ENCODE results near the gene BEGAIN. TPM values are rescaled to one million over a fixed set of nuclear protein-coding genes. Genes with fewer than 3 reads are reported as not detected.

BEGAIN gene
- total and polyA plus RNA-seq, 8 donors: 0.31 to 1.1 (median 0.83) TPM; not detected in 4

GRCh38 chr14:100606687-100607610 lies 19.7 kb upstream of the BEGAIN start:
- TF ChIP-seq POLR2A (IDR thresholded peaks at IDR 0.05): no peak
- TF ChIP-seq POLR2AphosphoS5 (IDR thresholded peaks at IDR 0.05): no peak
- TF ChIP-seq EP300 (IDR thresholded peaks at IDR 0.05): no peak
- no peak for TF ChIP-seq CTCF (IDR thresholded peaks at IDR 0.05)
- peaks cover 0 to 6% (median 5%) of the 10 kb centered on the region in 4 donors for H3K9me3 ChIP-seq
- no peak for DNase-seq
- peaks cover 0 to 52% (median 7%) of the 10 kb centered on the region in 3 donors for H3K27me3 ChIP-seq
- no peak overlapping the region for H3K4me3 ChIP-seq
- intact Hi-C loops (cut with DNase I; ENCODE audit: low total_unique reads): no loop called here
- no peaks in the 10 kb centered on the region for H3K4me1 ChIP-seq
- no peaks in the 10 kb centered on the region for H3K36me3 ChIP-seq
- WGBS, 5 donors: 81 to 89% (median 87%) methylated on average over 11 to 15 of the region's 15 CpGs
- H3K27ac ChIP-seq: no peak overlapping the region

- no peak for DNase-seq
Observed at GRCh38 chr14:100605706-100606686, 18.8 kb upstream of the BEGAIN start.

DNA sequence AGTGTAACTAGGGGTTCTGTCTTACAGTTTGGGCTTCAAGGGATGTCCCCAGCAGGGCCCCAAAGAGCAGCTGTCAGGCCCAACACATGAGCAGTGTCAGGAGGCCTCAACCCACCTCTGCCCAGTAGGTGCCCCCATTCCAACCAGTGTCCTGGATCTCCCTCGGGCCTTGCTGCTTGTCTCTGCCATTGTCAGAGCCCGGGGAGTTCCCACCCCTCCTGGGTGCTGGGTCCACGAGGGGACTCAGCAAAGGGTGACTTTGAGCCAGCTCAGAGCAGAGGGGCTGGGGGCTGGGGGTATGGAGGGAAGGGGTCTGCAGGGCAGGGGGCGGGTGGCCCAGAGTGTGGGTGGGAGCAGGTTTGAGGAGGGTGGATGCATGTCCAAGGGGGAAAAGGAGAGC lies 18.0 kb upstream of the BEGAIN start:
- intact Hi-C loops (cut with DNase I; ENCODE audit: low total_unique reads): no loop called here
- no peak for DNase-seq
- WGBS, 5 donors: 59 to 78% (median 70%) methylated on average over 3 to 4 of the region's 4 CpGs

More at GRCh38 chr14:100605706-100606686, 18.8 kb upstream of the BEGAIN start:
- intact Hi-C loops (cut with DNase I; ENCODE audit: low total_unique reads): no loop called here
- Histone ChIP-seq H3K27me3 (peaks cover 0 to 47% (median 7%) of the 10 kb centered on the region in 3 donors), H3K27ac (no peak overlapping the region), H3K9me3 (peaks cover 0 to 14% (median 9%) of the 10 kb centered on the region in 4 donors), H3K4me1 (no peaks in the 10 kb centered on the region), H3K36me3 (no peaks in the 10 kb centered on the region), H3K4me3 (no peak overlapping the region)
- TF ChIP-seq EP300 (IDR thresholded peaks at IDR 0.05) (no peak), CTCF (IDR thresholded peaks at IDR 0.05) (no peak), POLR2A (IDR thresholded peaks at IDR 0.05) (no peak), POLR2AphosphoS5 (IDR thresholded peaks at IDR 0.05) (no peak)
- WGBS, 5 donors: 72 to 85% (median 77%) methylated on average over 28 to 29 of the region's 29 CpGs

More for the DNA sequence above, 18.0 kb upstream of the BEGAIN start:
- no peak overlapping the region for H3K27ac ChIP-seq
- no peaks in the 10 kb centered on the region for H3K4me1 ChIP-seq
- no peaks in the 10 kb centered on the region for H3K36me3 ChIP-seq
- H3K9me3 ChIP-seq: peaks cover 0 to 14% (median 10%) of the 10 kb centered on the region in 4 donors
- TF ChIP-seq POLR2A (IDR thresholded peaks at IDR 0.05) (no peak), EP300 (IDR thresholded peaks at IDR 0.05) (no peak), CTCF (IDR thresholded peaks at IDR 0.05) (no peak), POLR2AphosphoS5 (IDR thresholded peaks at IDR 0.05) (no peak)
- H3K4me3 ChIP-seq: no peak overlapping the region
- H3K27me3 ChIP-seq: peaks cover 0 to 39% (median 7%) of the 10 kb centered on the region in 3 donors
